Type B pancreatic cell (in vitro differentiated cells): ENCODE measurements around the gene LRRC51. TPM values are rescaled to one million over a fixed set of nuclear protein-coding genes. Genes with fewer than 3 reads are reported as not detected.

Source experiments
- DNase-seq: peaks from one replicate; pipeline ENCODE4 v3.0.0; 2021; ENCODE audit warnings: mixed read lengths; ENCODE audit not compliant: unreplicated experiment; ENCODE audit errors: extremely low spot score
- H3K27ac Mint-ChIP-seq: 2 replicates; pipeline ENCODE4 v1.8.0; 2021; ENCODE audit warnings: mild to moderate bottlenecking, mixed read lengths
- H3K27me3 Mint-ChIP-seq: 2 replicates; pipeline ENCODE4 v1.8.0; 2021; ENCODE audit warnings: mixed read lengths
- H3K36me3 Mint-ChIP-seq: 2 replicates; pipeline ENCODE4 v1.8.0; 2021; ENCODE audit warnings: mixed read lengths
- H3K4me1 Mint-ChIP-seq: one replicate; pipeline ENCODE4 v1.8.0; 2021; ENCODE audit warnings: mixed read lengths; ENCODE audit not compliant: unreplicated experiment
- H3K4me3 Mint-ChIP-seq: 2 replicates; pipeline ENCODE4 v1.8.0; 2021; ENCODE audit warnings: mild to moderate bottlenecking, mixed read lengths
- H3K9me3 Mint-ChIP-seq: 2 replicates; pipeline ENCODE4 v1.8.0; 2021; ENCODE audit warnings: mixed read lengths
- total RNA-seq: library from RNA; stranded (reverse); gene quantifications from 2 replicates; pipeline ENCODE4 v1.2.1, GENCODE V29; 2021; ENCODE audit warnings: low replicate concordance
- TF ChIP-seq, protein P1 (sequence below): fragments of 200-600 bp; sonication (generic); conservative IDR thresholded peaks from 2 replicates; pipeline ENCODE4 v1.5.0; 2021; ENCODE audit warnings: antibody characterized with exemption, mild to moderate bottlenecking

LRRC51 gene
- total RNA-seq, 1 donor from 2014 or later = 14.7 TPM

GRCh38 chr11:72122607-72123006 is 42.0 kb downstream of the LRRC51 start:
- TF ChIP-seq, protein P1, sequence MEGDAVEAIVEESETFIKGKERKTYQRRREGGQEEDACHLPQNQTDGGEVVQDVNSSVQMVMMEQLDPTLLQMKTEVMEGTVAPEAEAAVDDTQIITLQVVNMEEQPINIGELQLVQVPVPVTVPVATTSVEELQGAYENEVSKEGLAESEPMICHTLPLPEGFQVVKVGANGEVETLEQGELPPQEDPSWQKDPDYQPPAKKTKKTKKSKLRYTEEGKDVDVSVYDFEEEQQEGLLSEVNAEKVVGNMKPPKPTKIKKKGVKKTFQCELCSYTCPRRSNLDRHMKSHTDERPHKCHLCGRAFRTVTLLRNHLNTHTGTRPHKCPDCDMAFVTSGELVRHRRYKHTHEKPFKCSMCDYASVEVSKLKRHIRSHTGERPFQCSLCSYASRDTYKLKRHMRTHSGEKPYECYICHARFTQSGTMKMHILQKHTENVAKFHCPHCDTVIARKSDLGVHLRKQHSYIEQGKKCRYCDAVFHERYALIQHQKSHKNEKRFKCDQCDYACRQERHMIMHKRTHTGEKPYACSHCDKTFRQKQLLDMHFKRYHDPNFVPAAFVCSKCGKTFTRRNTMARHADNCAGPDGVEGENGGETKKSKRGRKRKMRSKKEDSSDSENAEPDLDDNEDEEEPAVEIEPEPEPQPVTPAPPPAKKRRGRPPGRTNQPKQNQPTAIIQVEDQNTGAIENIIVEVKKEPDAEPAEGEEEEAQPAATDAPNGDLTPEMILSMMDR = no peak
- Mint-ChIP-seq H3K36me3 (no peaks in the 10 kb centered on the region), H3K27ac (no peak overlapping the region), H3K9me3 (no peaks in the 10 kb centered on the region), H3K27me3 (no peaks in the 10 kb centered on the region), H3K4me1 (peaks cover 10% of the 10 kb centered on the region), H3K4me3 (no peak overlapping the region)
- no peak for DNase-seq

GRCh38 chr11:72123117-72123653 is 42.5 kb downstream of the LRRC51 start:
- Mint-ChIP-seq H3K36me3 (no peaks in the 10 kb centered on the region), H3K4me1 (peaks cover 9% of the 10 kb centered on the region), H3K27me3 (no peaks in the 10 kb centered on the region), H3K9me3 (no peaks in the 10 kb centered on the region), H3K4me3 (no peak overlapping the region), H3K27ac (no peak overlapping the region)
- DNase-seq = no peak
- TF ChIP-seq, protein P1 = no peak

DNA sequence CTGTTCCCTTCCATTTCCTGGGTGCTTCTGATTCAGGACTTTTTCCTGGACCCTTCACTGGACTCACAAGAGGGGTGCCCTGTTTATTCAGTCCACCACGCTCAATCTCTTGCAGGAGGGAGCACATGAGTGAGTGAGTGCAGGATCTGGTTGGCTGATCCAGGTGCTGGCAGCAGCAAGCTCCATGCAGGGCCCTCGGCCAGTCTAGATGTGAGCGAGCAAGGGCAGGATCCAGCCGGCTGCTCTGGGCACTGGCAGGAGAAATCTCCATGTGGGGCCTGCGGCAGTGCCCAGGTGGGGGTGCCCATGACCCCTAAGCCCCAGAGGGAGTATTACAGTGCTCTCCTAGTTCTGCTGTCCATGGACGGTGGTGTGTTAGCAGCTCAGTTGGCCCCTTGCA is 43.4 kb downstream of the LRRC51 start:
- TF ChIP-seq, protein P1 = no peak
- H3K4me1 Mint-ChIP-seq = peaks cover under 1% of the 10 kb centered on the region
- DNase-seq = no peak
- H3K9me3 Mint-ChIP-seq = no peaks in the 10 kb centered on the region
- H3K36me3 Mint-ChIP-seq = no peaks in the 10 kb centered on the region
- H3K27me3 Mint-ChIP-seq = peaks cover 1% of the 10 kb centered on the region
- H3K27ac Mint-ChIP-seq = no peak overlapping the region
- no peak overlapping the region for H3K4me3 Mint-ChIP-seq

GRCh38 chr11:72125956-72126355 is 45.3 kb downstream of the LRRC51 start:
- DNase-seq = no peak
- Mint-ChIP-seq H3K36me3 (no peaks in the 10 kb centered on the region), H3K9me3 (no peaks in the 10 kb centered on the region), H3K4me1 (no peaks in the 10 kb centered on the region), H3K27ac (no peak overlapping the region), H3K4me3 (no peak overlapping the region), H3K27me3 (peaks cover 4% of the 10 kb centered on the region)
- TF ChIP-seq, protein P1 = no peak

GRCh38 chr11:72127923-72128322 is 47.3 kb downstream of the LRRC51 start:
- TF ChIP-seq, protein P1 = no peak
- Mint-ChIP-seq H3K36me3 (no peaks in the 10 kb centered on the region), H3K27me3 (peaks cover 13% of the 10 kb centered on the region), H3K9me3 (no peaks in the 10 kb centered on the region), H3K27ac (no peak overlapping the region), H3K4me3 (no peak overlapping the region), H3K4me1 (no peaks in the 10 kb centered on the region)
- DNase-seq = no peak

- no peaks in the 10 kb centered on the region for H3K4me1 Mint-ChIP-seq
- H3K27ac Mint-ChIP-seq = no peak overlapping the region
- TF ChIP-seq, protein P1 = no peak
- H3K4me3 Mint-ChIP-seq = no peak overlapping the region
- no peaks in the 10 kb centered on the region for H3K9me3 Mint-ChIP-seq
- DNase-seq = no peak
- H3K36me3 Mint-ChIP-seq = no peaks in the 10 kb centered on the region
- H3K27me3 Mint-ChIP-seq = peaks cover 20% of the 10 kb centered on the region
Observed at GRCh38 chr11:72129381-72129780, 48.7 kb downstream of the LRRC51 start.
